ENCODE data around the gene BAG5.

The BAG5 gene

DNA sequence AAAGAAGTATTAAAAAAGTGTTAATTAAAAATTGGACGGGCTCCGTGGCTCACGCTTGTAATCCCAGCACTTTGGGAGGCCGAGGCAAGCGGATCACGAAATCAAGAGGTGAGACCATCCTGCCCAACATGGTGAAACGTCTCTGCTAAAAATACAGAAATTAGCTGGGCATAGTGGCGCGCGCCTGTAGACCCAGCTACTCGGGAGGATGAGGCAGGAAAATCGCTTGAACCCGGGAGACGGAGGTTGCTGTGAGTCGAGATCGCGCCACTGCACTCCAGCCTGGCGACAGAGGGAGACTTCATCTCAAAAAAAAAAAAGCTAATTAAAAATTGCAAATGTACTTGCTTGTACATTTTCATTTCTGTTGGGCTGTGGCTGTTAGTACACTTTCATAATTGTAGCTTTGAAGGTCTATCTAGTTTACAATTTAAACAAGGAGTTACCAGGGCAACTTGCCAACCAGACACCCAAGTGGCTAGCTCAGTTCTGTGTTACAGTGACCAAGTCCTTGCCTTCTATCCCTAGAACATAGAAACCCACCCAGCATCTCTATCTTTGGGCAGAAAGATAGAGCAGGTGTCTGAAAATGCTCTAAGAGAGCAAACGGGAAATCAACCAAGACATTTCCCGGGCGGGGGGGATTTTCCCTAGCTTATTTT is 1.5 kb upstream of the BAG5 start:
- no peak for DNase-seq (ENCODE audit: low read depth in 2 of 2)

DNA sequence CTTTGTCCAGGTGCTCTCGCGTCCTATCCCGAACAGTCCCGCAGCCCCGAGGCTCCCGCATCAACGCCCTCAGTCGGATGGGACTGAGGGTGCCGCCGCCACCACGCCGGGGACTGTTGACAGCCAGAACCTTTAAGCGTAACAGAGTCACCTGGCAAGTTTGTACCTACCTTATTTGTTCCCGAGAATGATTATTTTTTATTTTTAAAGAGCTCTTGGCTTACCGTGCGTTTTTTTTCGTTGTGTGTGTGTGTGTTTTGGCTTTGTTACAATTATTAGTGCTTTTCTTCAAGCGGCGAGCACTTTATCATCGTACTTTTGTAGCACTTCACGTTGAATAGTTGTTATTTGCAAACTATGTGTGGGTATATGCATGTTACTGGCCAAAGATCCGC is 766 bp upstream of the BAG5 start:
- DNase-seq (ENCODE audit: low read depth in 2 of 2), result peak in 1 of 2 donors; percentile 12

DNA sequence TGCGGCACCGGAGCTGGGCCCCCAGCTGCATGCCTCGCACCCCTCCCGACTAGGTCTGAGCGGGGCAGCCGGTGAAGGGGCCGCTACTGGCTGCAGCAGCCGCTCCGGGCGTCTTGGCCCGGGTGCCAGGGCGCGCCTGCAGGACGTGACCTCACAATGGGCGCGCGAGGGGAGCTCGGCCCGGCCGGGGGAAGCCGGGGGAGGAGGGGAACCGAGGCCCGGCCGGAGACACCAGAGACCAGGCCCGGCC is 353 bp downstream of the BAG5 start:
- no peak for DNase-seq (ENCODE audit: low read depth in 2 of 2)

DNA sequence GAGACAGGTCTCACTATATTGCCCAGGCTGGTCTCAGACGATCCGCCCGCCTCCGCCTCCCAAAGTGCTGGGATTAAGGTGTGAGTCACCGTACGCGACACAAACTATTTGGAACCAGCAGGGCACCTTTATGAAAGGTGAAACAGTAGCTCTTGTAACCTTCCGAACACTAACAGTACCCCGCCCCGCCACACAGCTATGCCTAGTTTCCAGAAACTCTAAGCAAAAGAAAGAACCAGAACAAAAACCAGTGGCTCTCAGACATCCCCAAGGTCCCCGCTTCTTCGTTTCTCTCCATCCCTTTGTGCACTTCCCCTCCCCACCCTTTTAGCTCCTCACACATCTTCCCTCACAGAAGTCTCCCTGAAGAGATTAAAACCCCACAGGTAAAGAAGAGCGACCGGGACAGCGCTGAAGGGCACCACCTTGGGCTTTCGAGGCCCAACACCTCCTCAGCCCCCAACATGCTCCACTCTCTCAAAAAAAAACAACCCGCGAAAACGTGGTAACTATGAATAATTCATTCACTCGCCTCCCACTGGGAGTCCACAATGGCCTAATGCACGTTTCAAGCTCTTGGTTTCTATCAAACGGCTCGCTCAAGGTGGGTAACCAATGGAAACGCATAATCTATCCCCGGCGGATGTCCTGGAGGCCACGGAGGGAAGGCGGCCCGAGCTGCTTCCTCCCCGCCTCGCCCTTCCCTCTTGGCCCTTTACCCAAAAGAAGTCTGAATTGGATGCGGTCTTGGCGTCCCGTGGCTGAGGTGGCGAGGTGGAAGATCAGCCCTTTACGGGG is 877 bp downstream of the BAG5 start:
- peak in 1 of 2 donors; percentile 15 for DNase-seq (ENCODE audit: low read depth in 2 of 2)

DNA sequence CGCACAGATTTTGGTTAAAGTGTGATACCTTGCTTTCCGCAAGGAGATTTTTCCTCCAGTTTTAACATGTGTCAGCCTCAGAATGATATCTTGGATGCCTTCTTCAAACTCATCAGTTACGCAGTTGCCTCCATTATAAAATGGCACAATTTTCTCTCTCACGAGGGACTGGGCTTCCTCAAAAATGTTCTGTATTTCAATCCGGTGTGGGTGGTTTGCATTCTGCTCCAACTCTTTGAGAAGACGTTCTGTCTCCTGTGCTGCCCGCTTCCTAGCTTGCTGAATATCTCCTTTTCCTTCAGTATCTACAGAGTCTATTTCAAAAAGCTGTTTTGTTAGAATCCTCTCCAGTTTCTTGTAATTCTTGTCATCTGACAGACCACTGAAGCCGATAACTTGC is 1.8 kb downstream of the BAG5 start:
- no peak for DNase-seq (ENCODE audit: low read depth in 2 of 2)

DNA sequence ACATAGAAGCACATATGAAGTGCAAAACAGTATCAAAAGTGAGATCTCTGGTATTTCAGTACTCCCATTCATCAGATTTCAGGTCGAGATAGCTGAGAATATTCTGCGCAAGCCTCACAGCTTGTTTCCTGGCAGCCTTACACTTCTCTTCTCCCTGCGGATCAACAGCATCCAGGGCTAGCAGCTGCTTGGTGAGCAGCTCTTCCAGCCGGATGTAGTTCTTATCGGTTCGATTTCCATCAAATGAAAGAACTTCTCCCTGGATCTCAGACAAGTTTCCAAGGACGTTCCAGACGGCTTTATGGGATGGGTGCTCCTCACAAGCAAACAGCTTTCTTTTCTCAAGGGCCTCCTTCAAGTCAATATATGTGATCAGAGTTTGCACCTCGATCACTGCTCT is 2.7 kb downstream of the BAG5 start:
- DNase-seq (ENCODE audit: low read depth in 2 of 2), result no peak

DNA sequence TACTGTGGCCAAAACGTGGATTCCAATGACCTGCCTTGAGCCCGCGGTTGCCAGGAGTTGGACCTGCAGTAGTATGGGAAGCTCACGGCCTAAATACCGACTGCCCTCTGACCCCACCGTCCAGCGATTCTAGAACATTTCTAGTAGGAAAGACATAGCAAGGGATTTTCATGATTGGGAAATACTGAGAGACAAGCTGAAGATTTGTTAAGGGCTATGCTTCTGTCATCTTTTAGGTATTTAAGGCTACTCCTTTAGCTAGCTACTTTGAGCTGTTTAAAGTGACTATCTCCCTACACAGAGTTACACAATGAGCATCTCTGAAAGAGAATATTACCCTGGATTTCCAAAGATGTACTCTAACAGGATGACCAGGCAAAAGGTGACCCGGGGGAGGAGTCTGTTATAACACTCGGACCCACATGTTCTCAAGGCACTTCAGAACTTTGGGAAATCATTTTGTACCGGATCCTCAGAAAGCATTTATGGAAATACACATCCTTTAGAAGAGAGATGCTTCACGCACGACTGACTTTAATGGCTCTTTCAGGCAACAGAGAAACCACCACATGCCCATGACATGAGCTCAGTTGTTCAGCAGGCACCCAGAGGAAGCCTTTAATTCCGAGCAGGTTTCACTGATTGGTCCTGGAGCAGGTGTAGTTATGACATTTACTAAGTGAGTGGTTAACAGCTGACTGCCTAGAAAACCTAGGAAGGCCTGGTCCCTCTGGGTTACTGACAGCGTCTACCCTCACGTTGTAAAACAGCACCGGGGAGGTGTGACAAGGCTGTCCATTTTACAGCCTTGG is 4.2 kb downstream of the BAG5 start:
- DNase-seq (ENCODE audit: low read depth in 2 of 2), result no peak

DNA sequence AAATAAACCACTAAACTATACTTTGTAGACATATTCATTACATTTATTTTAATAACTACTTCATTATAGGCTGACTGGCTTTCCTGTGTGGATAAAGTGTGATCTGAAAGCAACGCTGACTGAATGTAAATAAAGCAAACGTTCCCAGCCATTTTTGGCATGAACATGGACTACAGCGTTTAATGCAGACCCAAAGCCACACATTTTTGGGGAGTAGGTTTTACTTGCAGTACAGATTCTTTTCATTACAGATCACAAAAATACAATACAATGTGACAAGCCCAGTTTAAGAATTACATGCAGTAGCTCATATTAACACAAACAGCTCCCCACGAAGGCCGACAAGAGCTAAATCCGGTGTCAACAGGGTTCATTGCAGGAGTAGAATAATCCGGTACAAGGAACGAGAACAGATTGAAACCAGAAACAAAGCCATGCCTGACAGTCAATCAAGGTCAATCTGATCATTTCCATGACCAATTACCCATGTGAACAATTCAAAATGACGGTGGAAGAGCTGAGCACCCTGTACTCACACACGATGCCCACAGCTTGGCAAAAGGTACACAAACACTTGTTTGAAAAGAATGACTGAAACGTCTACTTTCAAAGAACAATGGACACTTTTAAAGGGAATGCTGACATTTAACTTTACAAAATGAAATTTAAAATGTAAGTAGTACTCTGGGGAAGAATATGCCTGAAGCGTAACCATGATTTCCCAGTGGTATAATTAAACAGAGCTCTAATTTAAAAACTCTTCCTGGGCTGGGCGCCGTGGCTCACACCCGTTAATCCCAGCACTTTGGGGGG is 5.3 kb downstream of the BAG5 start:
- no peak for DNase-seq (ENCODE audit: low read depth in 2 of 2)

DNA sequence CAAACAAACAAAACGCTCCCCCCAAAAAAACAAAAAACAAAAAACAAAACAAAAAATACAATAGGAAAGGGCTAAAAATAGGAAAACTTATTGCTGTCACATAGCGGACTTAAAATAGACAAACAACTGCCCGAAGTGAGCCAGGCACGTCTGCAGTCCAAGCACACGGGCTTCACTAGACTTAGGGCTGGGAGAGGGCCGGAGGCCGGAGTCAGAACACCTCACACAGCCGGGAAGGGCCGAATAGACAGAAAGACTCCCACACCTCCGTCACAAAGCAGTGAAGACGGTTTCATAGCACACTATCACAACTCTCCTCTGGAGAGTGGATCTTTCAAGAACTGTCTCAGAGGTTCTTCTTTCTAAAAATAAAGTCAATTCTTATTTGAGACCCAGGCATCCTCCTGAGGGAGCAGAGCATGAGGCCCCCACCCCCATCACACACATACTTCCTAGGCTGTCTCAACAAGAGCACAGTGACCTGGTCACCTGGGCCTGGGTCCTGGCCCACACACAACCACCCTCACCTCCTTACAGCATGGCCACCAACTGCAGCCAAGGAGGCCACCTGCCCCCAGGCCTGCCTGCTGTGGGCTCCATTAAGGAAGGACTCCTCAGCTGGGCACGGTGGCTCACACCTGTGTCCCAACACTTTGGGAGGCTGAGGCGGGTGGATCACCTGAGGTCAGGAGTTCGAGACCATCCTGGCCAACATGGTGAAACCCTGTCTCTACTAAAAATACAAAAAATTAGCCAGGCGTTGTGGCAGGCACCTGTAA is 6.7 kb downstream of the BAG5 start:
- DNase-seq (ENCODE audit: low read depth in 2 of 2), result no peak

DNA sequence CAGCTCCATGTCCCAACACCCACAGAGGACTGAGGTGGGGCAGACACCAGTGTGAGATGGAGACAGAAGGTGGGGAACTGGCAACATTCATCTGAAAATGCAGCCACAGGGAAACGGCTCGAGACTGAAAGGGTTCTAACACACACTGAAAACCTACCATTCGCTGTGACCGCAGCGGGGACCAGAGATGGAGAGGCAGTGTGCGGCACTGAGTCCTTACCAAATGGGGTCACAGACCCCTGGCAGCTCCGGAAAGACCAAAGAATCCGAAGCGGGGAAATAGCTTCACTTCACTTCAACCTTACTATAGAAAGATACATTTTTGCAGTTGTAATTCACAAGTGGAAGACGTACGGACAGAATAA is 9.6 kb downstream of the BAG5 start:
- DNase-seq (ENCODE audit: low read depth in 2 of 2), result no peak

DNA sequence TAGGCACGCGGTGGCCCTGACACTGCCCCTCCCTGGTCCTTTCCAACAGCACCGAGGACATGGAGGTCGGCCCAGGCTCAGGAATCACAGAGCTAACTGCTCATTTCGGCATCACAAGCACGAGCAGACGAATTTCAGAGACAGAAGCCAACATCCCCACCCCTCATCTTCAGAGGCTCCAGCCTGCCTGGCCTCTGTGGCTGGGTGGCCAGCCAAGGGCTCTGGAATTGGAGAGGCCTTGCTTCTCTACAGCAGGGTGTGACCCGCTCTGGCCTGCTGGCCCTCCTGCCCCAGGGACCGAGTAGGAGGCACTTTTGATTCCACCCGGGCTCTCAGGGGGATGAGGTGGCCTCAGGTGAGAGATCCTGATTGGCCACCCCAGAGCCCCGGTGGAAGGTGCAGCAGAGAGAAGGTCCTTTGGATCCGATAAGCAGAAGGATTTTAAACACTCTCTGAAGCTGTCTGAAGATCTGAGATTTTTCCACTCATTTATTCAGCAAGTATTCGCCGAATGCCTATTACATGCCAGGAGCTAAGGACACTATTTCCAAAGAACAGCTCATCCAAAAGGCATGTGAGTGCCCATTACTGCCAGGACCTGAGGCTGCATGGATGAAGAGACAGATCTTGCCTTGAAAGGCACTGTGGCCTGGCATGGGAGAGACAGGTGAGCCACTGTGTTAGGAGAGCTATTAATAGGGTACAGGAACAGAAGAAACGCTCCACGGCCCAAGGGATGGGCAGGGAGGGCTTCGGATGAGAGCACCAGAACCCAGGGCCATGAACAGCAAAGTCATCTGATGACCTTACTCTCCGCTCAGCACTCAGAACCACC is 10.2 kb downstream of the BAG5 start:
- DNase-seq (ENCODE audit: low read depth in 2 of 2), result no peak

DNA sequence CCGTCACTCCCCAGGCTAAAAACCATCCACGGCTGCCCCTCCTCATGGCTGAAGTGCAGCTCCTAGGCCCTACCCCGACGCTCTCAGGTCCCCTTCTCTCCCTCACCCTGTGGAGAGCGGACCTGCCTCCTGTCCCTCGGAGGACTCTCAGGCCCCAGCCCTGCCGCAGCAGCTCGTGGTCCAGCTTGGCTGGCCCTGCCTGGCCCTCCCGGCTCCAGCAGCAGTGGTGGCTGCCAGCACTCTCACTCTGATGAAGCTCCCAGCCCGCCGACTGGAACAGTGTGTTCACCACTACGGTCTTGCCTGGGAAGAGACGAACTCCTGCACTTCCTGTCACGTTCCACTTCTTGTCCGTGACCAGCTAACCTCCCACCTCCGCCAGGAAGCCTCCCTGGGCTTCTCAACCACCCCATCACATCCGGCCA is 11.1 kb downstream of the BAG5 start:
- no peak for DNase-seq (ENCODE audit: low read depth in 2 of 2)

DNA sequence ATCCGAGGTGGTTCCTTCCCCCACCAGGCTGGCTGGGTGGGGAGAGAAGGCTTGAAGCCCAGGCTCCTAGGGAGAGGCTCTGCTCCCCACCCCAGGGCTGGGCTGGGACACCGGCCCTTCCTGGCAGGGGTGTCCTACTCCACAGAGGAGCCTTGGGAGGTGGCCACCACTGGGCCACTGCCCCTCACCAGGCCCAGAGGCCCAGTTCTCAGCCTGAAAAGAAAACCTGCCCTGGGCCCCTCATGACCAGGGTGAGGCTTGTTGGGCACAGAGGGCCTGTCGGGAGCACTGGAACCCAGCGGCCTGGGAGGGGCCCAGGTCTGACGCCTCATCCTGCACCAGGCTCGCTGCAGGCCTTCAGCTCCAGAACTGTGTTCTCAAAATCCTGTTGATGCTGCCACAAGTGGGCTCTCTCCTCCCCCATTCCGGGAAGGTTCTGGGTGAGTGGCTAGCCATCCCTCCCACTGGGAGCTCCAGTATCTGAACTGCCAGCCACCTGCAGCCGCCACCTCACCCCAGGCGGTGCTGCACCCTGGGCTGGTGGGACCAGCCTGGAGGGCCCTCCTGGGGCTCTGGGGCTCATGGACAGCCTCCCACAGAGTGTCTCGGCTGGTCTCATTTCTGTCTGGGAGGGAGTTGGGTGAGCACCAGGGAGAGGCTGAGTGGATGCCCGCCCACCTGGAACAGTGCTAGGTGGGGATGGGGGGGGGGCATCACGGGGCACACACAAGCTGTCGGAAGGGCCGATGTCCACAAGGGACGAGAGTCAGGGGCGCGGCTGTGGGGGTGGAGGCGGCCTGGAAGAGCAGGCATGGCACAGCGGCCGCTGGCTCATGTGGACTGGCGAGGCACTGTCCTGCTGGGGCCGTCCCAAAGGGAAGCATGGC is 11.8 kb downstream of the BAG5 start:
- no peak for DNase-seq (ENCODE audit: low read depth in 2 of 2)

DNA sequence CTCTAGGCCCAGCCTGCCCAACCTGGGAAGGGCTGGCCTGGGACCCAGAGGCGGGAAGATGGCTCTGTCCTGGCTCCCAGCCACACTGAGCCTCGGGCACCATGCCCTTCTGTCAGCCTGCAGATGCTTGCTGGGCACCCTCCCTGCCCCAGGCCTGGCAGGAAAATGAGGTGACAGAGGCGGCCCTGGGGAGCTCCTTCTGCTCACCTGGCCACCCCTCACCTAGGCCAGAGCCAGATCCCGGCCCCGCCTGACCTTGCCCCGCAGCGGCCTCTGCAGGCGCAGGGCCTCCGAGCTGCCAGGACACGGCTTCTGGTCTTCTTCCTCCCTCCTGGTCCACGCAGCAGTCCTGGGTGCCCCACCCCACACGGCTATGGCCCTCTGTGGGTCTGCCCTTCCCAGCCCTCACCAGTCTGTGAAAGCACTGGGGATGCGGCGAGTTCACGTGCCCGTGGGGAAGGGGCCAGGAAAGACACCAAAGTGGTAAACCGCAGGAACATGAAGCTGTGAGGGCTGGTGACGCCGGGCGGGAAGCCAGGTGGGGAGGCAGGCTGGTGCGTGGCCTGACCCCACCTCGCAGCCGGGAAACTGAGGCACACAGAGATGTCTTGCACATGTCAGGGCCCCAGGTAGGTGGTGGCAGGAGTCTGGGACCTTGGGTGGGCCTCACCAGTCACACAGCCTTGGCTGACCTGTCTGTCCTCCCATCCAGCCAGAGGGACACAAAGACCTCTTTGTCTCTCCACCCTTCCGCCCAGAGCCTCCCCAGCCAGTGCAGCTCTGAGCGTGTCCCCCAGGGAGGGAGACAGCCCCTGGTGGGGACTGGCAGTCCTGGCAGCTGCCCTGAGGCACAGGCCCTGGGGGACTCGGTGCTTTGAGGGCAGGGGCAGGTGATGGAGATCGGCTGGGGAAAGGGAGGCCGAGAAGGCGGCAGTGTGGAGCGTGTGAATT is 12.8 kb downstream of the BAG5 start:
- no peak for DNase-seq (ENCODE audit: low read depth in 2 of 2)

DNA sequence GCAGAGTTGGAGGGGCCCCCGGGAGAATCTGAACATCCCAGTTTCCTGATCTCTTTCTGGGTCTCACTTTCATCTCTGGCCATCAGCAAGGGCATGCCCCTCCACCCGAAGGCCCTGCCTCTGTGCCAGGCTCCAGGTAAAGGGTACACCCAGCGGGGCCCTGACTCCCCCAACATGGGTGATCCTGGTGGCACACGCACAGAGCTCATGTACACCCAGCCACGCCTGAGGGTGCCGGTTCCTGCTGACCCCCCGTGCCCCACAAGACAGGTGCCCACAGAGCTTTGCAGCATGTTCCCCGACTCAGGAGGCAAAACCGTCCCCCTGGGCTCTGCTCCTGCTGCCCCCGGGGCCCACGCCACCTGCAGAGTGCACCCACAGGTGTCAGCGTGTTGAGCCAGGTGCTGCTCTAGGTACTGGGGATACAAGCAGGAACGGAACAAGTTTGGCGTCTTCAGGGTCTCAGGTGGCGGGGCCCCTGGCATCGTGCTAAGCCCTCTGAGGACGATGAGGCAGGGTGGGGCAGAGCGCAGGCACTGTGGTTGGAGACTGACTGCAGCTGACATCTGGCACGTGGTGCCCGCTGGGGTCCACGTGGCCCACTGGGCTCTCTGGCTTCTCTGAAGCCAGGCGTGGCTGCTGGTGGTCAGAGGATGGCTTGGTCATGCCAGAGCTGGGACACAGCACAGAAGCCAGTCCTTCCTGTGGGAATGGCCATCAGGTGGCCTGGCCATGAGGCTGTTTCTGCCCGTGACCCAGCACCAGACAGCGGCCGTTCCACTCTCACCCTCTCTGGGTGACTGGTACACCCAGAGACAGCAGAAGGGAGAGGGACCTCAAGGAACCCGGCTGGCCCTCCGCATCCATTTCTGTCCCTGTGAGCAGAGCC is 13.8 kb downstream of the BAG5 start:
- DNase-seq (ENCODE audit: low read depth in 2 of 2), result no peak

DNA sequence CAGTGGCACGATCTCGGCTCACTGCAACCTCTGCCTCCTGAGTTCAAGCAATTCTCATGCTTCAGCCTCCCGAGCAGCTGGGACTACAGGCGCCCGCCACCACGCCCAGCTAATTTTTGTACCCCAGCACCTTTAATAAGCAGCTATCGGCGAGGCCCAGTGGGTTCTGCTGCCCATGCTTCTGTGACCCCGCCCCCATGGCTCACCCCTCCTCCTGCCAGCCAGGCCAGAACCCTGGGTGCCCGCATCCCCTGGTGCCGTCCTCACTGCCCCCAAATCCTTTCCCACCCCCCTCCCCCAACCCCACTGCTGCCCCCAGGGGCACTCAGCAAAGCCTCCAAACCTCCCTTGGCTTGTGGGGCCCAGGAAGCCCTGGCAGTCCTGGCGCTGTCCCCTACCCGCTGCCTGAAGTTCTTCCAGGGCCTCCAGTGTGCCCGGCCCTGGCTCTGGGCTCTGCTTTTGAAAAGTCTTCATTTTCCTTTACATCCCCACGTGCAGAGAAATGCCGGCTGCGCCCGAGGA is 14.5 kb downstream of the BAG5 start:
- no peak for DNase-seq (ENCODE audit: low read depth in 2 of 2)

DNA sequence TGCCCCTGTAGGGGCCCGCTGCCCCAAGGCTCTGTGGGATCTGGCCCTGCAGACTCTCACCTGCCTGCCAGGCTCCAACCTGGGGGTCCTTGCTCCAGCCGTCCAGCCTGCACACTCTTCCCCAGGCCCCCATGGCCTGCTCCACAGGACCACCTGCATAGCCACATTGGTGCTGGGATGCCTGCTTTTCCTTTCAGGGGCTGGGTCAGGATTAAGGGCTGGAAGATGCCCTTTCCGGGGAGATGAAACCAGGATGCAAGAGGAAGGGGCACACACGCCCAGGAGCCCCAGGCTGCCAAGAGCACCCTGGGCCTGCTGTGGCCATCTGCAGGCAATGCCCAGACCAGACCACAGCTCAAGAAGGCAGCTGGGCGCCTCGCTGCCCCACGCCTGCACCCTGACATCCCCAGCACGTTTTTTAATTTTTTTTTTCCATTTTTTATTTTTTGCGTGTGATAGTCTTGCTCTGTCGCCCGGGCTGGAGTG is 15.0 kb downstream of the BAG5 start:
- DNase-seq (ENCODE audit: low read depth in 2 of 2), result no peak

Measured in stimulated activated CD4-positive, alpha-beta T cell treated with anti-CD3 and anti-CD28 coated beads, Interleukin-1b, Interleukin-23, amount 100 ng/mL, for 4 hours (primary cell).